Mesodermal cell (in vitro differentiated cells): Measurements from ENCODE around the gene OXSR1.
"Not testable (repeated sequence)": the region's sequence is repeated elsewhere in the genome, so short reads cannot be mapped to it uniquely, and the experiment has no call there.

Source experiments
- H3K27ac ChIP-seq: 2 replicates; pipeline ENCODE4 v1.7.0; 2013; ENCODE audit warnings: mild to moderate bottlenecking, low read depth, low read length, moderate library complexity; ENCODE audit not compliant: severe bottlenecking
- H3K36me3 ChIP-seq: 2 replicates; pipeline ENCODE4 v1.7.1; 2013; ENCODE audit warnings: mild to moderate bottlenecking, low read length, moderate library complexity; ENCODE audit not compliant: control insufficient read depth, insufficient read depth
- H3K4me1 ChIP-seq: one replicate; pipeline ENCODE4 v1.7.1; 2013; ENCODE audit warnings: mild to moderate bottlenecking, low read length; ENCODE audit not compliant: insufficient read depth, control insufficient read depth, poor library complexity, severe bottlenecking
- H3K4me3 ChIP-seq: 2 replicates; pipeline ENCODE4 v1.7.0; 2013; ENCODE audit warnings: low read length, control low read depth, mild to moderate bottlenecking; ENCODE audit not compliant: insufficient read depth, poor library complexity, severe bottlenecking; ENCODE audit errors: extremely low read depth
- H3K9me3 ChIP-seq: 2 replicates; pipeline ENCODE4 v1.7.1; 2013; ENCODE audit warnings: mild to moderate bottlenecking, low read length, moderate library complexity; ENCODE audit not compliant: control insufficient read depth
- WGBS, 2 experiments: methylation state at CpG; one replicate each; pipeline ENCODE4 v1.1.5; 2013; ENCODE audit warnings: missing lambda C conversion rate in 2 of 2; ENCODE audit not compliant: insufficient coverage in 2 of 2; 5-methylcytosine and 5-hydroxymethylcytosine counted together

Gene OXSR1

DNA sequence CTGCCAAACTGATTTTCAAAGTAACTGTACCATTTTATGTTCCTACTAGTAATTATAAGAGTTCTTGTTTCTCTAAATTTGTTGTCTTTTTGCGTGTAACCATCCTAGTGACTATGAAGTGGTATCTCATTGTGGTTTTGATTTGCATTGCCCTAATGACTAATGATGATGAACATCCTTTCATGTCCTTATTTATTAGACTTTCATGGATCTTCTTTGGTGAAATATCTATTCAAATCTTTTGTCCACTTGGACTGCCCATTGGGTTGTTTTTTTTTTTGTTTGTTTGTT lies 3.6 kb downstream of the OXSR1 start:
- H3K4me3 ChIP-seq, result no peak overlapping the region
- H3K9me3 ChIP-seq, result no peaks in the 10 kb centered on the region
- no peak overlapping the region for H3K27ac ChIP-seq
- H3K4me1 ChIP-seq, result peaks cover 16% of the 10 kb centered on the region
- H3K36me3 ChIP-seq, result no peaks in the 10 kb centered on the region
- WGBS, 2 experiments, result no CpG with 5 or more reads among the region's 1 CpG

DNA sequence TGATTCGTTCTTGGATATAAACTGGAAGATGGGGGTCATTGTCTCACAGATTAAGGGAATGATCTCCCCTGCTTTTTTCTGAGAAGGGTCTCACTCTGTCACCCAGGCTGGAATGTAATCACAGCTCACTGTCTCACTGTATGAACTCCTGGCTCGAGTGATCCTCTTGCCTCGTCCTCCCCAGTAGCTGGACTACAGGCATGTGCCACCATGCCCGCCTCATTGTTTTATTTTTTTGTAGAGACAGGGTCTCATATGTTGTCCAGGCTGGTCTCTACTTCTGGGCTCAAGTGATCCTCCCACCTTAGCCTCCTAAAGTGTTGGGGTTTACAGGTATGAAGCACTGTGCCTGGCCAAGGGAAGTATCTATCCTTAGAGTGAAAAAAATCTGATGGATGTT lies 5.4 kb downstream of the OXSR1 start:
- Histone ChIP-seq H3K36me3 (no peaks in the 10 kb centered on the region), H3K27ac (no peak overlapping the region), H3K9me3 (no peaks in the 10 kb centered on the region), H3K4me1 (peaks cover 22% of the 10 kb centered on the region), H3K4me3 (no peak overlapping the region)
- 88 to 92% methylated on average over 3 to 4 of the region's 4 CpGs for WGBS, 2 experiments

GRCh38 chr3:38171622-38172021 lies 6.3 kb downstream of the OXSR1 start:
- no CpG with 5 or more reads among the region's 2 CpGs for whole genome bisulfite sequencing, 2 experiments
- peaks cover 22% of the 10 kb centered on the region for H3K4me1 ChIP-seq
- H3K9me3 ChIP-seq, result no peaks in the 10 kb centered on the region
- no peak overlapping the region for H3K27ac ChIP-seq
- no peaks in the 10 kb centered on the region for H3K36me3 ChIP-seq
- no peak overlapping the region for H3K4me3 ChIP-seq

GRCh38 chr3:38173834-38174418 lies 8.6 kb downstream of the OXSR1 start:
- no peak overlapping the region for H3K4me3 ChIP-seq
- no peak overlapping the region for H3K27ac ChIP-seq
- H3K9me3 ChIP-seq, result no peaks in the 10 kb centered on the region
- WGBS, 2 experiments, result 98 to 100% methylated on average over 3 to 4 of the region's 5 CpGs
- H3K36me3 ChIP-seq, result peaks cover 12% of the 10 kb centered on the region
- H3K4me1 ChIP-seq, result peaks cover 10% of the 10 kb centered on the region

GRCh38 chr3:38177181-38177580 lies 11.8 kb downstream of the OXSR1 start:
- WGBS, 2 experiments, result 43% methylated on average over 1 of the region's 2 CpGs; no CpG with 5 or more reads in 1 of the 2 experiments
- no peak overlapping the region for H3K27ac ChIP-seq
- no peak overlapping the region for H3K4me3 ChIP-seq
- H3K9me3 ChIP-seq, result no peaks in the 10 kb centered on the region
- peaks cover 10% of the 10 kb centered on the region for H3K4me1 ChIP-seq
- peaks cover 24% of the 10 kb centered on the region for H3K36me3 ChIP-seq

- no peak overlapping the region for H3K27ac ChIP-seq
- WGBS, 2 experiments, result no CpG with 5 or more reads among the region's 1 CpG
- H3K9me3 ChIP-seq, result no peaks in the 10 kb centered on the region
- no peak overlapping the region for H3K4me3 ChIP-seq
- peaks cover 47% of the 10 kb centered on the region for H3K36me3 ChIP-seq
- no peaks in the 10 kb centered on the region for H3K4me1 ChIP-seq
Measured at GRCh38 chr3:38186781-38187180, 21.4 kb downstream of the OXSR1 start.

GRCh38 chr3:38190481-38190881 lies 25.1 kb downstream of the OXSR1 start:
- H3K4me1 ChIP-seq, result no peaks in the 10 kb centered on the region
- H3K27ac ChIP-seq, result no peak overlapping the region
- H3K36me3 ChIP-seq, result peaks cover 48% of the 10 kb centered on the region
- no peak overlapping the region for H3K4me3 ChIP-seq
- no peaks in the 10 kb centered on the region for H3K9me3 ChIP-seq

DNA sequence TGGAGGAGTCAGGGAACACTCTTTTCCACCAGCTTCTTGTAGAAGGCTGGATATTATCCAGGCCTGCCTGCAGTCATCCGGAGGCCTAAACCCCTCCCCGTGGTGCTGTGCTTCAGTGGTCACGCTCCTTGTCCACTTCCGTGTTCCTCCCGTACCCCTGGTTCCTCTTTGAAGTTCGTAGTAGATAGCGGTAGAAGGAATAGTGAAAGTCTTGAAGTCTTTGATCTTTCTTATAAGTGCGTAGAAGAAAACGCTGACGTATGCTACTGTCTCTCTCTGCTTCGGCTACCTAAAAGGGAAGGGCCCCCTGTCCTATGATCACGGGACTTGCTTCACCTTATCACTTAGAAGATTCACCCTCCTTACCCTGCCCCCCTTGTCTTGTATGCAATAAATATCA lies 37.6 kb downstream of the OXSR1 start:
- H3K4me3 ChIP-seq, H3K4me1 ChIP-seq, H3K9me3 ChIP-seq, H3K27ac ChIP-seq: not testable (repeated sequence)
- peaks cover 31% of the 10 kb centered on the region for H3K36me3 ChIP-seq
- WGBS, 2 experiments, result 95% methylated on average over 7 to 9 of the region's 12 CpGs

GRCh38 chr3:38203690-38204089 lies 38.4 kb downstream of the OXSR1 start:
- H3K4me3 ChIP-seq, result no peak overlapping the region
- H3K27ac ChIP-seq, result no peak overlapping the region
- no peaks in the 10 kb centered on the region for H3K4me1 ChIP-seq
- 100% methylated on average over 1 to 2 of the region's 2 CpGs for WGBS, 2 experiments
- H3K36me3 ChIP-seq, result peaks cover 26% of the 10 kb centered on the region
- no peaks in the 10 kb centered on the region for H3K9me3 ChIP-seq

GRCh38 chr3:38204599-38205471 lies 39.5 kb downstream of the OXSR1 start:
- peaks cover 24% of the 10 kb centered on the region for H3K36me3 ChIP-seq
- WGBS, 2 experiments, result 95 to 98% methylated on average over 3 to 4 of the region's 4 CpGs
- H3K27ac ChIP-seq, result no peak overlapping the region
- no peaks in the 10 kb centered on the region for H3K9me3 ChIP-seq
- H3K4me1 ChIP-seq, result no peaks in the 10 kb centered on the region
- H3K4me3 ChIP-seq, result no peak overlapping the region

DNA sequence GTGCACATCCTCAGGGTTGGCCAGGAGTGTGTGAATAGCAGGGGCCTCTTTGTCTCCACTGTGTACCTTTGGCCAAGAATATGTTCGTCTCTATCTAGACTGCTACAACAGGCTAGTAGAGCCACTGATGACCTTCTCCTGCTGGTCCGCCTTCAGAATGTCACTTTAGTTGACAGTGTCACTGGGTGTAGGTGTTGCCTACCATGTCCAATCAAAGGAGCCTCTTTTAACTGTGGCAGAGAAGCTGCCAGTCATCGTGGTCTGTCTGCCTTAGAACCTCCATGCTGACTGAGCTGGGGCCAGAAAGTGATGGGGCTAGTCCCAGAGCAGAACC lies 40.1 kb downstream of the OXSR1 start:
- Histone ChIP-seq H3K36me3 (peaks cover 21% of the 10 kb centered on the region), H3K4me3 (no peak overlapping the region), H3K9me3 (no peaks in the 10 kb centered on the region), H3K4me1 (no peaks in the 10 kb centered on the region), H3K27ac (no peak overlapping the region)
- 100% methylated on average over 3 of the region's 3 CpGs for whole genome bisulfite sequencing, 2 experiments
